ENCODE measurements around the gene EVA1C. TPM values are rescaled to one million over a fixed set of nuclear protein-coding genes. Genes with fewer than 3 reads are reported as not detected.
A peak's percentile ranks its signal among the peaks of the same experiment; 100 is the strongest.

The EVA1C gene
- total and polyA plus RNA-seq, 9 of the 15 experiments (the other 6 are each of a cell fraction or from before 2014, with no cell fraction given), result 0.22 TPM; not detected in 8

DNA sequence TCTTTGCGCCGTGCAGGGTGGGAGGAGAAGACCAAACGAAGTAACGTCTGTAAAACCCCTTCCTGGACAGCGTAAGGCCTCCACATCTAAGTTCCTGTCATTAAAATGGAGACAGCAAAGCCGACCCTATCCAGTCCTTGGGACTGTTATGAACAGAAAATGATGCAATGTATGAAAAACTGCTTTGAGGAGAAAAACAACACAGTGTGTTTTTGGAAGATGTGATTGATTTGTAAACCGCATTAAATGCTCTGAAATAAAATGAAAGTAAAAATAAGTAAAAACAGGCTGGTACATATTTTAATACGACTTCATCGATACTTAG is 18.9 kb upstream of the EVA1C start (continued):
- TF ChIP-seq, protein P1, sequence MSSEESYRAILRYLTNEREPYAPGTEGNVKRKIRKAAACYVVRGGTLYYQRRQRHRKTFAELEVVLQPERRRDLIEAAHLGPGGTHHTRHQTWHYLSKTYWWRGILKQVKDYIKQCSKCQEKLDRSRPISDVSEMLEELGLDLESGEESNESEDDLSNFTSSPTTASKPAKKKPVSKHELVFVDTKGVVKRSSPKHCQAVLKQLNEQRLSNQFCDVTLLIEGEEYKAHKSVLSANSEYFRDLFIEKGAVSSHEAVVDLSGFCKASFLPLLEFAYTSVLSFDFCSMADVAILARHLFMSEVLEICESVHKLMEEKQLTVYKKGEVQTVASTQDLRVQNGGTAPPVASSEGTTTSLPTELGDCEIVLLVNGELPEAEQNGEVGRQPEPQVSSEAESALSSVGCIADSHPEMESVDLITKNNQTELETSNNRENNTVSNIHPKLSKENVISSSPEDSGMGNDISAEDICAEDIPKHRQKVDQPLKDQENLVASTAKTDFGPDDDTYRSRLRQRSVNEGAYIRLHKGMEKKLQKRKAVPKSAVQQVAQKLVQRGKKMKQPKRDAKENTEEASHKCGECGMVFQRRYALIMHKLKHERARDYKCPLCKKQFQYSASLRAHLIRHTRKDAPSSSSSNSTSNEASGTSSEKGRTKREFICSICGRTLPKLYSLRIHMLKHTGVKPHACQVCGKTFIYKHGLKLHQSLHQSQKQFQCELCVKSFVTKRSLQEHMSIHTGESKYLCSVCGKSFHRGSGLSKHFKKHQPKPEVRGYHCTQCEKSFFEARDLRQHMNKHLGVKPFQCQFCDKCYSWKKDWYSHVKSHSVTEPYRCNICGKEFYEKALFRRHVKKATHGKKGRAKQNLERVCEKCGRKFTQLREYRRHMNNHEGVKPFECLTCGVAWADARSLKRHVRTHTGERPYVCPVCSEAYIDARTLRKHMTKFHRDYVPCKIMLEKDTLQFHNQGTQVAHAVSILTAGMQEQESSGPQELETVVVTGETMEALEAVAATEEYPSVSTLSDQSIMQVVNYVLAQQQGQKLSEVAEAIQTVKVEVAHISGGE (CRISPR knock-in tag; IDR thresholded peaks at IDR 0.05), result no peak; a peak in 1 of 6 replicates
- no peak for TF ChIP-seq HMGN3 (IDR thresholded peaks at IDR 0.05; ENCODE audit: borderline replicate concordance, extremely low read depth, insufficient read length, low read depth, low read length)
- TF ChIP-seq CCNT2 (IDR thresholded peaks at IDR 0.05; ENCODE audit: borderline replicate concordance, extremely low read depth, insufficient read length, low read depth, low read length), result no peak
- TF ChIP-seq CEBPG (CRISPR knock-in tag; IDR thresholded peaks at IDR 0.05), result peak; percentile 83
- TF ChIP-seq CEBPG (tag; conservative IDR thresholded peaks at IDR 0.05 in 1 of 2, IDR thresholded peaks at IDR 0.05 in 1 of 2), result peak; percentile 88 to 92
- no peak for TF ChIP-seq RAD51 (IDR thresholded peaks at IDR 0.05; ENCODE audit: borderline replicate concordance, low read depth)
- TF ChIP-seq, protein P2, sequence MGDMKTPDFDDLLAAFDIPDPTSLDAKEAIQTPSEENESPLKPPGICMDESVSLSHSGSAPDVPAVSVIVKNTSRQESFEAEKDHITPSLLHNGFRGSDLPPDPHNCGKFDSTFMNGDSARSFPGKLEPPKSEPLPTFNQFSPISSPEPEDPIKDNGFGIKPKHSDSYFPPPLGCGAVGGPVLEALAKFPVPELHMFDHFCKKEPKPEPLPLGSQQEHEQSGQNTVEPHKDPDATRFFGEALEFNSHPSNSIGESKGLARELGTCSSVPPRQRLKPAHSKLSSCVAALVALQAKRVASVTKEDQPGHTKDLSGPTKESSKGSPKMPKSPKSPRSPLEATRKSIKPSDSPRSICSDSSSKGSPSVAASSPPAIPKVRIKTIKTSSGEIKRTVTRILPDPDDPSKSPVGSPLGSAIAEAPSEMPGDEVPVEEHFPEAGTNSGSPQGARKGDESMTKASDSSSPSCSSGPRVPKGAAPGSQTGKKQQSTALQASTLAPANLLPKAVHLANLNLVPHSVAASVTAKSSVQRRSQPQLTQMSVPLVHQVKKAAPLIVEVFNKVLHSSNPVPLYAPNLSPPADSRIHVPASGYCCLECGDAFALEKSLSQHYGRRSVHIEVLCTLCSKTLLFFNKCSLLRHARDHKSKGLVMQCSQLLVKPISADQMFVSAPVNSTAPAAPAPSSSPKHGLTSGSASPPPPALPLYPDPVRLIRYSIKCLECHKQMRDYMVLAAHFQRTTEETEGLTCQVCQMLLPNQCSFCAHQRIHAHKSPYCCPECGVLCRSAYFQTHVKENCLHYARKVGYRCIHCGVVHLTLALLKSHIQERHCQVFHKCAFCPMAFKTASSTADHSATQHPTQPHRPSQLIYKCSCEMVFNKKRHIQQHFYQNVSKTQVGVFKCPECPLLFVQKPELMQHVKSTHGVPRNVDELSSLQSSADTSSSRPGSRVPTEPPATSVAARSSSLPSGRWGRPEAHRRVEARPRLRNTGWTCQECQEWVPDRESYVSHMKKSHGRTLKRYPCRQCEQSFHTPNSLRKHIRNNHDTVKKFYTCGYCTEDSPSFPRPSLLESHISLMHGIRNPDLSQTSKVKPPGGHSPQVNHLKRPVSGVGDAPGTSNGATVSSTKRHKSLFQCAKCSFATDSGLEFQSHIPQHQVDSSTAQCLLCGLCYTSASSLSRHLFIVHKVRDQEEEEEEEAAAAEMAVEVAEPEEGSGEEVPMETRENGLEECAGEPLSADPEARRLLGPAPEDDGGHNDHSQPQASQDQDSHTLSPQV (IDR thresholded peaks at IDR 0.05), result no peak
- no peak for TF ChIP-seq TAF1 (IDR thresholded peaks at IDR 0.05; ENCODE audit: control insufficient read depth, extremely low read depth, insufficient read depth, low read length, severe bottlenecking)
- no peak for TF ChIP-seq JUNB (CRISPR knock-in tag; conservative IDR thresholded peaks at IDR 0.05)
- no peak for TF ChIP-seq CC2D1A (IDR thresholded peaks at IDR 0.05)
- TF ChIP-seq, protein P3, sequence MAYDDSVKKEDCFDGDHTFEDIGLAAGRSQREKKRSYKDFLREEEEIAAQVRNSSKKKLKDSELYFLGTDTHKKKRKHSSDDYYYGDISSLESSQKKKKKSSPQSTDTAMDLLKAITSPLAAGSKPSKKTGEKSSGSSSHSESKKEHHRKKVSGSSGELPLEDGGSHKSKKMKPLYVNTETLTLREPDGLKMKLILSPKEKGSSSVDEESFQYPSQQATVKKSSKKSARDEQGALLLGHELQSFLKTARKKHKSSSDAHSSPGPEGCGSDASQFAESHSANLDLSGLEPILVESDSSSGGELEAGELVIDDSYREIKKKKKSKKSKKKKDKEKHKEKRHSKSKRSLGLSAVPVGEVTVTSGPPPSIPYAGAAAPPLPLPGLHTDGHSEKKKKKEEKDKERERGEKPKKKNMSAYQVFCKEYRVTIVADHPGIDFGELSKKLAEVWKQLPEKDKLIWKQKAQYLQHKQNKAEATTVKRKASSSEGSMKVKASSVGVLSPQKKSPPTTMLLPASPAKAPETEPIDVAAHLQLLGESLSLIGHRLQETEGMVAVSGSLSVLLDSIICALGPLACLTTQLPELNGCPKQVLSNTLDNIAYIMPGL (CRISPR knock-in tag; IDR thresholded peaks at IDR 0.05), result no peak
- no peak for TF ChIP-seq CXXC5 (CRISPR knock-in tag; IDR thresholded peaks at IDR 0.05)
- no peak for TF ChIP-seq FOS (IDR thresholded peaks at IDR 0.05; ENCODE audit: extremely low read depth, insufficient read length)
- TF ChIP-seq, protein P4, sequence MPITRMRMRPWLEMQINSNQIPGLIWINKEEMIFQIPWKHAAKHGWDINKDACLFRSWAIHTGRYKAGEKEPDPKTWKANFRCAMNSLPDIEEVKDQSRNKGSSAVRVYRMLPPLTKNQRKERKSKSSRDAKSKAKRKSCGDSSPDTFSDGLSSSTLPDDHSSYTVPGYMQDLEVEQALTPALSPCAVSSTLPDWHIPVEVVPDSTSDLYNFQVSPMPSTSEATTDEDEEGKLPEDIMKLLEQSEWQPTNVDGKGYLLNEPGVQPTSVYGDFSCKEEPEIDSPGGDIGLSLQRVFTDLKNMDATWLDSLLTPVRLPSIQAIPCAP (CRISPR knock-in tag; IDR thresholded peaks at IDR 0.05; ENCODE audit: borderline replicate concordance), result no peak
- TF ChIP-seq, protein P5, sequence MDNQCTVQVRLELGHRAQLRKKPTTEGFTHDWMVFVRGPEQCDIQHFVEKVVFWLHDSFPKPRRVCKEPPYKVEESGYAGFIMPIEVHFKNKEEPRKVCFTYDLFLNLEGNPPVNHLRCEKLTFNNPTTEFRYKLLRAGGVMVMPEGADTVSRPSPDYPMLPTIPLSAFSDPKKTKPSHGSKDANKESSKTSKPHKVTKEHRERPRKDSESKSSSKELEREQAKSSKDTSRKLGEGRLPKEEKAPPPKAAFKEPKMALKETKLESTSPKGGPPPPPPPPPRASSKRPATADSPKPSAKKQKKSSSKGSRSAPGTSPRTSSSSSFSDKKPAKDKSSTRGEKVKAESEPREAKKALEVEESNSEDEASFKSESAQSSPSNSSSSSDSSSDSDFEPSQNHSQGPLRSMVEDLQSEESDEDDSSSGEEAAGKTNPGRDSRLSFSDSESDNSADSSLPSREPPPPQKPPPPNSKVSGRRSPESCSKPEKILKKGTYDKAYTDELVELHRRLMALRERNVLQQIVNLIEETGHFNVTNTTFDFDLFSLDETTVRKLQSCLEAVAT (IDR thresholded peaks at IDR 0.05), result no peak; a peak in 1 of 4 replicates
- TF ChIP-seq CSDE1 (IDR thresholded peaks at IDR 0.05), result no peak
